GM21723 (cell line): ENCODE measurements around the gene ZNF79.

Source experiments
- ATAC-seq: cut with Tn5 transposase; IDR thresholded peaks from one replicate; pipeline ENCODE4 v1.9.1; 2021; ENCODE audit warnings: mild to moderate bottlenecking, moderate library complexity; ENCODE audit not compliant: unreplicated experiment

ZNF79 gene

GRCh38 chr9:127492616-127493015, 68.4 kb downstream of the ZNF79 start:
- no peak for ATAC-seq

- no peak for ATAC-seq
These were observed 69.6 kb downstream of the ZNF79 start for GRCh38 chr9:127493592-127494303.

GRCh38 chr9:127494304-127494702, 70.1 kb downstream of the ZNF79 start:
- no peak for ATAC-seq
